PC-9 (cell line): ENCODE measurements around the gene TRAF3IP1.

Source experiments
- CTCF ChIP-seq: fragments of 200-600 bp; sonication (generic); conservative IDR thresholded peaks from 2 replicates; pipeline ENCODE4 v1.6.1; 2017; ENCODE audit warnings: mixed run types, antibody characterized with exemption, mild to moderate bottlenecking, moderate library complexity
- EZH2 ChIP-seq: fragments of 200-600 bp; sonication (generic); IDR thresholded peaks from 2 replicates; pipeline ENCODE4 v1.8.0; 2017; ENCODE audit warnings: antibody characterized with exemption, low read depth

GRCh38 chr2:238304116-238304515, 16.2 kb upstream of the TRAF3IP1 start:
- TF ChIP-seq CTCF (no peak), EZH2 (no peak)
